Measurements from ENCODE around the gene UBE2D2.

The UBE2D2 gene

GRCh38 chr5:139663207-139664085, 102.3 kb downstream of the UBE2D2 start:
- DNase-seq: no peak

GRCh38 chr5:139664086-139664693, 103.1 kb downstream of the UBE2D2 start:
- DNase-seq: no peak

GRCh38 chr5:139664727-139665351, 103.7 kb downstream of the UBE2D2 start:
- DNase-seq: no peak

GRCh38 chr5:139665626-139666025, 104.5 kb downstream of the UBE2D2 start:
- DNase-seq: no peak

GRCh38 chr5:139666551-139666950, 105.4 kb downstream of the UBE2D2 start:
- DNase-seq: no peak

GRCh38 chr5:139667001-139667729, 106.0 kb downstream of the UBE2D2 start:
- DNase-seq: no peak

GRCh38 chr5:139667730-139668063, 106.6 kb downstream of the UBE2D2 start:
- DNase-seq: no peak

GRCh38 chr5:139668064-139668880, 107.1 kb downstream of the UBE2D2 start:
- no peak for DNase-seq

GRCh38 chr5:139668924-139669661, 108.0 kb downstream of the UBE2D2 start:
- DNase-seq: no peak

GRCh38 chr5:139669662-139670368, 108.7 kb downstream of the UBE2D2 start:
- no peak for DNase-seq

GRCh38 chr5:139670369-139671095, 109.4 kb downstream of the UBE2D2 start:
- DNase-seq: peak; percentile 77

- DNase-seq: no peak
Observed at GRCh38 chr5:139671096-139671841, 110.1 kb downstream of the UBE2D2 start.

- DNase-seq: no peak
Observed at GRCh38 chr5:139675213-139675612, 114.1 kb downstream of the UBE2D2 start.

GRCh38 chr5:139675825-139676224, 114.7 kb downstream of the UBE2D2 start:
- DNase-seq: no peak

GRCh38 chr5:139676406-139676805, 115.3 kb downstream of the UBE2D2 start:
- DNase-seq: no peak

- DNase-seq: no peak
Observed at GRCh38 chr5:139676951-139677735, 116.0 kb downstream of the UBE2D2 start.

Data from SHP77 treated with DMSO at 0.1 percent for 48 hours (cell line).